Large intestine (tissue), 3 donors: ENCODE data around the gene PRG3. TPM values are rescaled to one million over a fixed set of nuclear protein-coding genes. Genes with fewer than 3 reads are reported as not detected.
A peak's percentile ranks its signal among the peaks of the same experiment; 100 is the strongest.

Experiments used
- DNase-seq, 2 donors: peaks; one replicate each; pipeline versions ENCODE4 v3.0.0 to v3.0.0-alpha.2; 2013
- H3K27ac ChIP-seq: one replicate; pipeline ENCODE4 v1.5.1; 2013; ENCODE audit warnings: low read length
- H3K27me3 ChIP-seq: 2 replicates; pipeline ENCODE4 v1.6.1; 2013; ENCODE audit warnings: low read length; ENCODE audit not compliant: control insufficient read depth, insufficient read depth
- H3K36me3 ChIP-seq: 2 replicates; pipeline ENCODE4 v1.6.1; 2013; ENCODE audit warnings: low read length; ENCODE audit not compliant: control insufficient read depth, insufficient read depth
- H3K4me1 ChIP-seq: one replicate; pipeline ENCODE4 v1.6.1; 2013; ENCODE audit warnings: low read length; ENCODE audit not compliant: control insufficient read depth, insufficient read depth
- H3K4me3 ChIP-seq: one replicate; pipeline ENCODE4 v1.5.1; 2013; ENCODE audit warnings: low read length
- H3K9me3 ChIP-seq: one replicate; pipeline ENCODE4 v1.6.1; 2013; ENCODE audit warnings: mild to moderate bottlenecking, low read depth, low read length, moderate library complexity; ENCODE audit not compliant: control insufficient read depth
- WGBS: methylation state at CpG from one replicate; pipeline ENCODE4 v1.1.5; 2013; ENCODE audit warnings: low lambda C conversion rate; ENCODE audit not compliant: insufficient coverage; 5-methylcytosine and 5-hydroxymethylcytosine counted together
- polyA plus RNA-seq: library from polyadenylated mRNA; unstranded; fragments of 120-200 nt; gene quantifications from one replicate; pipeline ENCODE4 v1.2.1, GENCODE V29; 2013

PRG3 gene
- polyA plus RNA-seq, 1 donor, result 0.07 TPM

DNA sequence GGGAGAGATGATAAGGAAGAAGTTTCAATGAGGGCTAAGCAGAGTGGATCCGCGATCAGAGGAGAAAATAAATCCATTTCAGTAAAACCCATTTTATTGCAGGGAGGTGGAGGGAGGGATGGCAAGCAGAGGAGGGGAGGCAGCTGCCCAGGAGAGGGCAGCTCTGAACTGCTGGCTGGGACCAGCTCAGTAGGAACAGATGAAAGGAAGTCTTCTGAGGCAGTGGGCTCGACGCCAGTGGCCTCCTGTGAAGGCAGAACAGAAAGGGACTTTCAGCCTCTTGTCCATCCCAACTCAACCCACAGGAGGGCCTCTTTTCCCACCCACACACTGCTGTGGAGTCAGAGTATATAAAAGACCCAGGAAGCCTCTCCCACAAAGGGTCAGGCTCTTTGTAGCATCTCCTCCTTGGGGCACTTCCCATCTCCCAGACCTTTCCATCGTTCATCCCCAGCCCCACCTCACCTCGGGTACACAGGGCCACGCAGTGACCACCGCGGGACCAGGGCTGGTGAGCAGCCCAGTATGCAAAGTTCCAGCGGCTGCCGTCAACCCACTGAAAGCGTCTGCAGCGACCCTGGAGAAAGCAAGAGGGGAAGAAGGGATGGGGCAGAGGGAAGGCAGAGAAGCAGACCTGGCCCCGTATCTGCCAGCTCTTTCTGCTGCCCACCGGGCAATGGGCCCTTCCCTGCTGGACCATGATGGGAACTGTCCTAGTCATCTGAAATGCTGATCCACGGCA lies 6.5 kb upstream of the PRG3 start:
- no peaks in the 10 kb centered on the region for H3K9me3 ChIP-seq
- DNase-seq, result no peak
- H3K36me3 ChIP-seq, result no peaks in the 10 kb centered on the region
- no CpG with 5 or more reads among the region's 16 CpGs for WGBS
- H3K27me3 ChIP-seq, result peaks cover 24% of the 10 kb centered on the region
- H3K27ac ChIP-seq, result no peak overlapping the region
- H3K4me3 ChIP-seq, result no peak overlapping the region
- no peaks in the 10 kb centered on the region for H3K4me1 ChIP-seq

DNA sequence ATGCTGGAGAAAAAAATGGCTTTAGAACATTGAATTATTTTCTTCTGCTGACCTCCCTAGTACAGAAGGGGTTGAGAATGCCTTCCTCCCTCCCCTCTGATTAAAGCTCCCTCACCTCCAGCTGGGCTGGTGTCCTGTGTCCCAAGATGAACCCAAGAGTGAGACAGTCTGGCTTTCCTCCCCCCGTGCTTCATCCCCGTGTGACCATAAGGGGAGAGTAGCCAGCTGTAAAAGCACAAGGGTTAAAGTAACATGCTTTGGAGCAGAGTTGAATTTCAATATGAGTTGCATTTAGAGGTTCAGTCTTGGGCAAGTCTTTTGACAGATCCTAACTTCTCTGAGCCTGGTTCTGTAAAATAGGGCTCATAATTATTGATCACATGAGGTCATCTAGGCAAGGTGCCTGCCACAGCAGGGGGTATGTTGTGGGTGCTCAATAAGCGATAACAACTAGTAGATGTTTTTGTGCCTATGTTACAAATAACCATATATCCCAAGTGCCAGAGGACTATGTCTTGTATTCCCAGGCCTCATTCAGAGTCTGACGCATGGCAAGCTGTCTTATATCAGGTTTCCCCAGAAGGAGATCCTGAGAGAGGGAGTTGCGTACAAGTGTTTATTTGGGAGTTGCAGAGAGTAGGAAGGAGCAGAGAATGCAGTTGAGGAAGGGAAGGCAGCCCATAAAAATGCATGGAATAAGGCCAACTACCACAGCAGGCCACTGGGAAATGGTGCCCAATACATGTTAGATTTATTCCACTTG lies 5.4 kb upstream of the PRG3 start:
- H3K36me3 ChIP-seq, result no peaks in the 10 kb centered on the region
- no peak overlapping the region for H3K4me3 ChIP-seq
- no peaks in the 10 kb centered on the region for H3K9me3 ChIP-seq
- 80% methylated on average over 1 of the region's 5 CpGs for WGBS
- no peak overlapping the region for H3K27ac ChIP-seq
- peaks cover 24% of the 10 kb centered on the region for H3K27me3 ChIP-seq
- no peak for DNase-seq
- H3K4me1 ChIP-seq, result no peaks in the 10 kb centered on the region

DNA sequence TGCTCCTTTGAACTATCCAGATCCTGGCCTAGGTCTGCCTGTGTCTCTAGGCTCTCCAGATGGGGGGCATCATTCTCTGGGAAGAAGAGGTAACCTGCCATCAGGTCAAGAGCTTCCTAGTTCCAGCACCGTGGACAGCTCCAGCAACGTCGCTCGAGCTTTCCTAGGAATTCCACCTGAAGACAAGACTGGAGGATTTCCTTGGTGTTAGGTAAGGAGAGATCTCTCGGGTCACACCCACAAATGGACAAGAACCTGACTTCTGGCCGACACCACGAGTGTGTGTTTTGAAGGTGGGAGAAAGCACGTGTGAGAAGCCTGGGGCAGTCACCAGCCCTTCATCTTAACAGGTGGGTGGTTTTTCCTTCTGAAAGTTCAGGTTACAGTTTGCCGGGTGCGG lies 1.2 kb downstream of the PRG3 start:
- H3K36me3 ChIP-seq, result no peaks in the 10 kb centered on the region
- no peak overlapping the region for H3K27ac ChIP-seq
- no peaks in the 10 kb centered on the region for H3K4me1 ChIP-seq
- H3K27me3 ChIP-seq, result peaks cover 3% of the 10 kb centered on the region
- H3K9me3 ChIP-seq, result no peaks in the 10 kb centered on the region
- peak in 1 of 2 donors; percentile 14 for DNase-seq
- H3K4me3 ChIP-seq, result no peak overlapping the region
- no CpG with 5 or more reads among the region's 10 CpGs for WGBS

DNA sequence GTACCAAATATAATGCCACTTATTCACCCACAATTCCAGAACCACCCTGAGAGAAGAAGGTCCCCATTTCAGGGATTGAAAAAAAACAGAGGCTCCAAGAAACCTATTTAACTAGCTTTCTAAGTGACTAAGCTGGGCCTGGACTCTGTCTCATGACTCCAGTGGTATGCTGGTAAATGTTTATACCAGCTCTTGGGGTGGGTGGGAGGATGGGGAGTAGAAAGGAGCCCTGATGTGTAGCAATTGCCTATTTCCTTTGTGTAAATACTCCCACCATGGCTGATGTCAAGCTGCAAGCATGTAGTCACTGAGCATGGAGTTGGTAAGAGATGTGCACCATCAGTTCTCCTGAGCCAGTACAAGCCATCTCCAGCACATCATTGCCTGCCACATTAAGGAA lies 2.8 kb downstream of the PRG3 start:
- Histone ChIP-seq H3K27me3 (peaks cover 4% of the 10 kb centered on the region), H3K36me3 (no peaks in the 10 kb centered on the region), H3K9me3 (no peaks in the 10 kb centered on the region), H3K4me1 (no peaks in the 10 kb centered on the region), H3K27ac (no peak overlapping the region), H3K4me3 (no peak overlapping the region)
- DNase-seq, result no peak

DNA sequence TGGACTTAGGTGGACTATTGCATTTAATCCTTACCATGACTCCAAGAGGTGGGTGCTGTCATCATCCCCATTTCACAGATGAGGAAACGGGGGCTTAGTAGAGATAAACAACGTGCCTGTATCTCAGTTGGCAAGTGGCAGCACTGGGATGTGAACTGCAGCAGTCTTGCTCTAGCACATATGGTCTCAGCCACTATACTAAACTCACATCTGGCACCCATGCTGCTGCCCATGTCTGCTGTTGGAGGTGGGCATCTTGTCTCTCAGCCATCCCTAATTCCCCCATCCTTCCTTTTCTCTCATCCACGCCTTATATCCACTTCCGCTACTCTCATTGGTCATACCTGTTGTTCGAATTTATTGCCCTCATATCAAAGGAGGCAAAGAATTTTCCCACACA lies 3.8 kb downstream of the PRG3 start:
- Histone ChIP-seq H3K4me3 (no peak overlapping the region), H3K9me3 (no peaks in the 10 kb centered on the region), H3K36me3 (no peaks in the 10 kb centered on the region), H3K4me1 (no peaks in the 10 kb centered on the region), H3K27me3 (peaks cover 7% of the 10 kb centered on the region), H3K27ac (no peak overlapping the region)
- no CpG with 5 or more reads among the region's 5 CpGs for WGBS
- DNase-seq, result no peak

DNA sequence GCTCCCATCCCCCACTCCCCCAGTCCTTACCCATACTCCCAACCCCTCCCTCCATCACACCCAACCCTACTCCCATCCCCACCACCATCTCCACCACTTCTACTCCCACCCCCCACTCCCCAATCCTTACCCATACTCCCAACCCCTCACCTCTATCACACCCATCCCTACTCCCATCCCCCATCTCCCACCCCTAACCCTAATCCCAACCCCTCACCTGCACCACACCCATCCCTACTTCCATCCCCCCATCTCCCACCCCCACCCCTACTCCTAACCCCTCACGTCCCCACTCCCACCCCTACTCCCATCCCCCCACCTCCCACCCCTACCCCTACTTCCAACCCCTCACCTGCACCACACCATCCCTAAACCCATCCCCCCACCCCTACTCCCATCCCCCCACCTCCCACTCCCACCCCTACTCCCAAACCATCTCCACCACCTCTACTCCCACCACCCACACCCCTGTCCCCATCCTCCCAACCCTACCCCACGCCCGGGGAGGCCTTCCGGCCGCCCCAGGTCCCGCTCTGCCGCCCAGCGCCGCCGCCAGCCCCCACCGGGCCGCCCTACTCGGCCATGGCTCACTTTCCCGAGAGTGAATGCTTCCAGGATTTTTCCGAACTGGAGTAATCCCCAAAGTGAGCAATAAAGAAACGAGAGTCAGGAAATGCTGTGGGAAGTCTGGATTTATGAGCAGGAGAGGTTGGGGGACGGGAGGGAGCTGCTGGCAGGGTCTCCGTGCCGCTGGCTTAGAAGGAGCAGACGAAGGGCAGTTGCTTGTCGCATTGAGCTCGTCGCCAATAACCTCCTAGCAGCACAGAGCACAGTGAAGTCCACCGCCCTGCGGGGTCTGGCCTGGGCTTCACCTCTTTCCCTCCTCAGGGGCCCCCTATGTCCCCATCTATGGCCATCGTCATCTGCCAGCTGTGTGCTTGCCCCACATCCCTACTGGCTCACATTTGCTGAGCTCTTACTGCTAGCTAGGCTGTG lies 4.6 kb downstream of the PRG3 start:
- Histone ChIP-seq H3K27ac (no peak overlapping the region), H3K4me3 (no peak overlapping the region), H3K27me3 (peaks cover 7% of the 10 kb centered on the region), H3K4me1 (no peaks in the 10 kb centered on the region), H3K36me3 (no peaks in the 10 kb centered on the region), H3K9me3 (no peaks in the 10 kb centered on the region)
- no CpG with 5 or more reads among the region's 26 CpGs for WGBS
- DNase-seq, result no peak

DNA sequence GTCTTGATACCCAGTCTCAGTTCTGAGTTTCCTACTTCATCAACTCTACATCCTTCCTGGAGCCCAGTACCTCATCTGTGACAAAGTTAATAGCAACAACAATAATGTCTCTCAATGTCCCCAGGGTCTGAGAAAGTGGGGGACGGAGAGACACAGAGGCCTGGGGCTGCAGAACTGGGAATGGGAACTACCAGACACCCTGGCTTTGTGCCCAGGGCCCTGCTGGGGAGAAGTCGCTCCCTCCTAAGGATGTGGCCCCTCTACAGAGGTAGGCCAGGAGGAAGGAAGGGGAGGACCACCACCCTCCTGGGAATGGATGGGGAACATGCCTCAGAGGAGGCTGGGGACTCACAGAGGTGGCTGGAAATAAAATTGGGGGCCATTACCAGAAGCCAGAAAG lies 5.5 kb downstream of the PRG3 start:
- peaks cover 7% of the 10 kb centered on the region for H3K27me3 ChIP-seq
- H3K4me3 ChIP-seq, result no peak overlapping the region
- H3K27ac ChIP-seq, result no peak overlapping the region
- DNase-seq, result no peak
- H3K36me3 ChIP-seq, result no peaks in the 10 kb centered on the region
- H3K9me3 ChIP-seq, result no peaks in the 10 kb centered on the region
- no peaks in the 10 kb centered on the region for H3K4me1 ChIP-seq
- no CpG with 5 or more reads among the region's 2 CpGs for WGBS

DNA sequence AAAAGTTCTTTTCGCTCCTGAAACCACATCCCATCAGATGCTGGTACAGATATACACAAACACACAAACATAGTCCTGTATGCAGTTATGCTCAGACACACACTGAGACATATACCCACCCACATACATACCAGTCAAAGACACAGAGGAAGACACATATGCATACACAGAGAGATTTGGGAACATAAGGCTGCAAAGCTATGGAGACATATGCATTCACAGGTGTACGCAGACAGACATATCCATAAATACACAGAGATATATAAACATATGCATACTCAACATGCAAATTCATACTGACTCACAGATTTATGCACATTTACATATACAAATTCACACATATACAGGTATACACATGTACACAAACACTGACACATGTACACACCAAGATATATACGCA lies 6.0 kb downstream of the PRG3 start:
- no peaks in the 10 kb centered on the region for H3K4me1 ChIP-seq
- H3K9me3 ChIP-seq, result no peaks in the 10 kb centered on the region
- H3K27ac ChIP-seq, result no peak overlapping the region
- no peaks in the 10 kb centered on the region for H3K36me3 ChIP-seq
- WGBS, result no CpG with 5 or more reads among the region's 3 CpGs
- peaks cover 7% of the 10 kb centered on the region for H3K27me3 ChIP-seq
- H3K4me3 ChIP-seq, result no peak overlapping the region
- DNase-seq, result no peak

DNA sequence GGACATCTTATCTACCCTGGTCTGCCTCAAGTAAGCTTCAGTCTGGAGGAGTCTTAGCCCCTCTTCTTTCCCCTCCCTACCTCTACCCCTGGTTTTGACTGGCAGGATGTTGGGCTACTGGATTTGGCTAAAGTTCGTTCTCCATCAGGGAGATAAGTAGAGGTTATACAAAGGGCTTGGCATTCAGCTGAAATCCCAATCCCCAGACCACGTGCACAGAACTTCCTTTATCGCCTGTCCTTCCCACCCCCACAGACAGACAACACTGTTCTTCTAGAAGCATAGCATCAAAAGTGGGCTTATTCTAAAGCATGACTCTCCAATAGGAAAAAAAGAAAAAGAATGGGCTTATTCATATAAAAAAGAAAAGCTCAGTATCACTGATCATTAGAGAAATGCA lies 7.8 kb downstream of the PRG3 start:
- no peaks in the 10 kb centered on the region for H3K4me1 ChIP-seq
- no peaks in the 10 kb centered on the region for H3K9me3 ChIP-seq
- peaks cover 4% of the 10 kb centered on the region for H3K27me3 ChIP-seq
- DNase-seq, result no peak
- H3K36me3 ChIP-seq, result no peaks in the 10 kb centered on the region
- H3K4me3 ChIP-seq, result no peak overlapping the region
- WGBS, result 20% methylated on average over 1 of the region's 3 CpGs
- H3K27ac ChIP-seq, result no peak overlapping the region

DNA sequence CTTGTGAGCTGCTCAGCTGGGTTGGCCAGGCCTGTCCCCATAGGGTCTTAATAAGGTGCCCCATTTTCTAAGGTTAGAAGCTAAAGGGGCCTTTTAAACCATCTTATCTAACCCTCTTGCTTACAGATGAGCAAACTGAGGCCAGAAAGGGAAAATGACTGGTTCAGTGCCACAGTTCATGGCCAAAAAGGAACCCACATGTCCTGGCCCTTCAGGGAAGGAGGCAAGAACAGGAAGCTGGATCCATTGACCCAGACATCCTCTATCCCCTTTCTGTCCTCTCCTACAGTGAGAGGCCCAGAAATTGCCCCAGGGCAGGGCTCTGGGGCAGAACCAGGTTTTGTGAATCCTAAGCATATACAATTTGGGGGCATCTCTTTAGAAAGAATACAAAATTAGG lies 10.0 kb downstream of the PRG3 start:
- H3K27ac ChIP-seq, result no peak overlapping the region
- DNase-seq, result no peak

More for the DNA sequence above, 10.0 kb downstream of the PRG3 start:
- no peaks in the 10 kb centered on the region for H3K36me3 ChIP-seq
- no peaks in the 10 kb centered on the region for H3K4me1 ChIP-seq
- no peak overlapping the region for H3K4me3 ChIP-seq
- no peaks in the 10 kb centered on the region for H3K9me3 ChIP-seq
- peaks cover 4% of the 10 kb centered on the region for H3K27me3 ChIP-seq
